Activated CD4-positive, CD25-positive, alpha-beta regulatory T cell treated with anti-CD3 and anti-CD28 coated beads, Interleukin-2, amount 50 U/mL, for 24 hours (primary cell): ENCODE measurements around the gene MAML2.
A peak's percentile ranks its signal among the peaks of the same experiment; 100 is the strongest.

Experiments
- ATAC-seq, 2 donors: fragments of 150-1000 bp; cut with Tn5 transposase; one replicate each; pipeline ENCODE4 v1.10.0; 2021; ENCODE audit warnings: mild to moderate bottlenecking in 1 of 2, moderate library complexity in 1 of 2

The MAML2 gene

DNA sequence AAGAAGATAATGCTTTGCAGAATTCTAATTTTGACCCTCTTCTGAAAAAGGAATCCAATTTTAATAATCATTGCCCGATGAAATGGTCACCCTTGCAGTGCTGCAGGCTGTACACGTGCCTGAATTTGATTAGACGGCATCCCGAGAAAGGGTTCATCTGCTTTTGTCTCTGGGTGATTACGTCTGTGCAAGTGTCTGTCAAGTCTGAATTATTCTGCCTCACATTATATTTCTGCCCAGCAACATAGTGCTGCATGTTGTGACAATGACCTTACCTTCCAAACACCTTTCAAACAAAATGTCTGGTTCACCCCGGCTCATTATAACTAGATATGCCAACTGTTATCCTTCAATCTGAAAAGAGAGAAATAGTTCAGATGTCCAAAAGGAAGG lies 164.1 kb downstream of the MAML2 start:
- no peak for ATAC-seq

DNA sequence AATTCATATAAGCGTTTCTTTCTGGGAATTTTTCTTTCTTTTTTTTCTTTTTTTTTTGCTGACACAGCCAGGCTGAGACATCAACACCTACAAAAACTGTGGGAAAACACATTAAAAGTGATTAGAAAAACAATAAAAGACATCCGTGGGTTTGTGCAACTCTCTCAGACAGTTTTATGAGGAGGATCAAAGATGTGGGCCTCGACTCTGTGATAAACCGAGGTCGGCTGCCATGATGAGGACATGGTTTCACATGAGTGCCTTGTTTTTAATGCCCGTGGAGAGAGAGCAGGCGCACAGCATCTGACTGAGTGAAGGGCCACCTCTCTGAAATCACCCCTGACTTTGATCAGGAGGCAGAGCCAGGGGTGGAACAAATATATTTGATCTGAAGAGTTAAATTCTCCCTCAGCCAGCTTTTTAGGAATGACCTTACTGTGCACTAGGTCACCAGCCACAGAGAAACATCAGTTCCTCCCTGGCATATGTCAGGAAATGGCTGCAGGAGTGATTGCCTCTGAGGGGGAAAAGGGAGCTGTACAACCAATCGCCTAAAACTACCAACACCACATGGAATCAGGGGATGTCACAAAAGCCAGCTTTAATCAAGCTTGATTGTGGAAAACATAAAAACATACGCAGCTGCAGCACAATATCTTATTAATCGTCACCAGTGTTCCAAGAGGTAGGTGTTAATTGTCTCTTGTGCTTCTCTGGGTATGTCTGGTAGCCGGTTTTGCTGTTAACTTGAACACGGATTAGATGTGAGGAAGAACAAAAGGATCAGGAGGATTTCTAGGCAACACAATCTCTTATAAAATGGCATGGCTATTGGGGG lies 164.7 kb downstream of the MAML2 start:
- ATAC-seq: no peak

DNA sequence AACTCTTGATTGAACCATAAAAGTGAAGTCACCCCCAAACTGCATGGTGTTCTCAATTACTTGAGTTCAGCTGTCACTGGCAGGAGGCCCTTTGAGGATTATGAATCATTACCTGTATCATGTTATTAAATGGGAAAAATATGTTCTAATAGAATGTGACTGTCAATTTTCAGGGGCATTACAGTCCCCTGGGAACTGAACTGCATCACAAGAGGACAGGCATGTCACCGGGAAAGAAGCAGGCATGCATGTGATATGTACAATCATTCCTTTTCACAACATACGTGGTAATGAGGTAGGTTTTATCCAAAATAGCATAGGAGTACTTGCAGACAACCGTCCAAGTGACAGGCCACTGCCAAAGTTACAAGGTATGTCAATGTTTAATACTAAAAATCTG lies 165.8 kb downstream of the MAML2 start:
- ATAC-seq: no peak

DNA sequence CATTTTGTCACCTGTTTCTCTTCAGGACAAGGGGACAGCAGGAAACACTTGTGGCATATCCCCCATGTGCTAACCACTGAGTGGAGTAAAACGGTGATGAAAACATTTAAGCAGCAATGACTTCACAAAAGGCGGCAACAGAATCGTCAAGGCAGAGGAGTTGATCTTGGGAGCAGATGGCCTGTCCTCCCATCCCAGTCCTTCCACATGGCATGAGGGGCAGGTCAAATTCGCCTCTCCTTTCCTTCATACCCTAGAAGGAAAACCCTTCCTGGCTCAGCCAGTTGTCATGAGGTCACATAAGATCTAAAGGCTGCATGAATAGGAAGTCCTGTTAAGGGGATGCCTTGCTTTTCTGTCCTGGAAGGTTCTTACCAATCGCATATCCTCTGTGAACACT lies 169.1 kb downstream of the MAML2 start:
- no peak for ATAC-seq

DNA sequence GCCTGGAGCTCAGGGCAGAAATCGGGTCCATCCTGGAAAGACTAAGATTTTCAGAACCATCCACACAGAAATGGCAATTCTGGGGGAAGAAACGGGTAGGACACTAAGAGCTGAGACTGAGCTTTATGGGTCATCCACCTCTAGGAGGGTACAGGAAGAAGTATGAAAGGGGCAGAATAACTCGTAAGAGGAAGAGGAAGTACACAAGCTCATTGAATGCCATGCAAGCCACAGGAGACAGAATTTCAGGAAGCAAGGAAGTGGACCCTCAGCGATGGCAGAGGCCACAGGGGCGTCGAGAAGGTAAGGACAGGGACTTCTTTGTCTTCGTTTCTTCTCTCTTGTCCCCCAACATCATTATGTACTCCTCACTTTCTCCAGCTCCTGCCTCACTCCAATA lies 169.6 kb downstream of the MAML2 start:
- ATAC-seq: no peak

DNA sequence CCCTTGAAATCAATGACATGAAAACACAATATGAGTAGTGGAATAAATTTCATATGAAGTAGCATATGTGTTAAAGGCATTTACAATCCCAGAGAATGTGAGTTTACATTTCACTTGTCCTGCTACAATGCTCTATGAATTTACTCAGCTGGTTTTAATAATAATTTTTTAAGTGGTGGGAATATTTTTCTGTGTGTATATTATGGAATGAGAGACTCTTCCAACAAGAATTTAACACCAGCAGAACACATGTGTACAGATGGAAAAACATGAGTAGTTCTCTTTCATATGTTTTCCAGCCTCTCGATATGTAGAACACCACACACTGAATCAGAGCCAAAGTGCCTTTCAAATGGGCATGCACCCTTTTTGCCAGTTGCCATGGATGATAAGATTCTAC lies 170.4 kb downstream of the MAML2 start:
- ATAC-seq: no peak

DNA sequence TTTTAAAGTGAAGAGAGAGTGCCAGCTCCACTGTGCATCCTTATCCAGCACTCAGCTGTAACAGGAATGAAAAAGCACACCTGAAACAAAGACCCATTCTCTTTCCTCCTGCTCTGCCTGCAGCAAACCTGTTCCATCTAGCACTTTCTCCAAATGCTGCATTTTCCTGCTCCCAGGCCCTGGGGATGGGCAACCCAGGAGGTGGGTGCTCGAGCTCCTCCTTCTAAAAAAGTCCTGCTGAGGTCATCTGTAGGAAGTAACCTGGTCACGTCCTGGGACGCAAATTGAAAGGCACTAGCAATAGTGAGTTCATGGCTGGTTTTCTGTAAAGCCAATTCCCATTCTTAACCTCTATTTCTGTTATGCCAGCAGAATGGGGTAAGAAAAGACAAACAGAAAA lies 173.7 kb downstream of the MAML2 start:
- no peak for ATAC-seq

DNA sequence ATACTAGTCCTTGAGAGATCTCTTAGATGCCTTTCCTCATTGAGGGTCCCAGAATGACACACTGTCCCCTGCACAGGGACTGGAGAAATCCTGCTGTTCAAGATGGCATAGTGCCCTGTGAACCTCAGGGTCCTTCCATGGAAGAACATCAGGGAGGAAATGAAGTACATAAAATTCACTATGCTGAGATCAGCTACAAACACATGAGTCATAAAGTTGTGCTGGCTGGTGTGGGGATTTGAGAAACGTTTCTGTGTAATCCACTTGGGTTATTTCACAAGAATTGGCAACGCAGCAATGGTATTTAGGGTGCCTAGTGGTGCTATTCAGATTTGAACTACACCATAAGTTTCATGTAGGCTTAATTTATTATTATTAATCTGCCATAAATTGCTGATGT lies 174.4 kb downstream of the MAML2 start:
- peak in 1 of 2 donors; percentile 58 for ATAC-seq

DNA sequence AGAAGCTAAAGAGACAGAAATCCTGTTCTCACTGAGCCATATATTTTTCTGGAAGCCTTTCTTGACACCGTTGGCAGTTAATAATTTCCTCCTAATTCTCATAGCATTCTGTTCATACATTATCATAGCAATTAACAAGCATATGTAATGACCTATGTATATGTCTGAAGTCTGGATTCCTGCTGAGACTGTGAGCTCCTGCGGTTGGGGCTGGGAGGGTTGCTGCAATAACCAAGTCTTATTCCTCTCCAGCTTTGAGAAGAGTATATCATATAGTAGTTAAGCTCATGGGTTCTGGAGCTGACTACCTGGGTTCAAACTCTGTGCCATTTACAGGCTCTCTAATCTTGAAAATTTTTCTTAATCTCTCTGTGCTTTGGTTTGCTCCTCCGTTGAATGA lies 175.2 kb downstream of the MAML2 start:
- ATAC-seq: no peak

DNA sequence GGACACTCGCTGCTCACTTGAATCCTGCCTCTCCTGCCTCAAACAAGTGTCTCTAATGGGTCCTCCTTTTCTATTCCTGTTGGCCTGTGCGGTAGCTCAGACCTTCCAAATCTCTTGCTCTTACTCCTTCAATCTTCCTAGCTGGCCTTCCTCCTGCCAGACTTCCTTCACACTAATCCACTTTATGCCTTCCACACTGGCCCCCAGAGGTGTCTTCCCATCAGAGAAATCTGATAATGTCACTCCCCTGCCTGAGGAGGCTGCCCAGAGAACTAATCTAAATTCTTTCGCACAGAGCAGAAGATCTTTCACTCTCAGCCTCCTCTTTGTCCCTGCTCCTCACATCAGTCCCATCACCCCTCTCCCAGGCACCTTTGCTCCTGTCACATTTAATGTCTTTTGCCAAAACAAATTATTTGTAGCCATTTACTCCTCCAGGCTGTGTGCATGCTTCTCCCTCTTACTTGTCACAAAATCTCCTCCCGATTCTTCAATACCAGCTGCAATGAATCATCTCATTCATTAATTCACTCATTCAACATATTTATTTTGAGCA lies 175.7 kb downstream of the MAML2 start:
- ATAC-seq: no peak

DNA sequence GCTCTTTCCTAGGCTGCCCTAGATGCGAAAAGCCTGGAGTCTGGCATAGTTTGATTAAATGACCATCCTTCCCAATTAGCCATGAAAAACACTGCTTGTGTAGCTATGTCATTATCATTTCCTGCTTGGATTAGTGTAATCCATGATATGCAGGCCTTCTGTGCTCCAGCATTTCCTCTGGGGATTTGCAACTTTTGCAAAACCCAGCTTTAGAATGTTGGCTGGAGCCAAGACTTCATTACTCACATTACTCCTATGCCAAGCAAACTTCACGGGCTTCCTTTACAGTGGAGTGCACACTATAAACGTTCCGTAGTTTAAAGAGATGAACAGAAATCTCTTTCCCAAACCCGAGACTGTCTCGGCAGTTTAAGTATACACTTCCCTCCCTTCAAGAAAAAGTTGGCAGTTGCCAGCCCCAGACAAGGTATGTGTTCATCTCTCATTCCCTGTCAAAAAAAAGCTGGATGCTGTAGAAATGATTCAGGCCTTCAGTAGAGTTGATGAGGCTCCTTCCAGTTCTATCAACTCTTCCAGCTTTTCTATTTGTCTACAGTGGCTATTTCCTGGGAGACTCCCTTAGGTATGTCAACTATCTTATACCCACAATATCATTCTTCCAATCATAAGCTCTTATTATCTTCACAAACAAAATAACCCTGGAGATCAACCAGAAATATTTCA lies 180.0 kb downstream of the MAML2 start:
- no peak for ATAC-seq

DNA sequence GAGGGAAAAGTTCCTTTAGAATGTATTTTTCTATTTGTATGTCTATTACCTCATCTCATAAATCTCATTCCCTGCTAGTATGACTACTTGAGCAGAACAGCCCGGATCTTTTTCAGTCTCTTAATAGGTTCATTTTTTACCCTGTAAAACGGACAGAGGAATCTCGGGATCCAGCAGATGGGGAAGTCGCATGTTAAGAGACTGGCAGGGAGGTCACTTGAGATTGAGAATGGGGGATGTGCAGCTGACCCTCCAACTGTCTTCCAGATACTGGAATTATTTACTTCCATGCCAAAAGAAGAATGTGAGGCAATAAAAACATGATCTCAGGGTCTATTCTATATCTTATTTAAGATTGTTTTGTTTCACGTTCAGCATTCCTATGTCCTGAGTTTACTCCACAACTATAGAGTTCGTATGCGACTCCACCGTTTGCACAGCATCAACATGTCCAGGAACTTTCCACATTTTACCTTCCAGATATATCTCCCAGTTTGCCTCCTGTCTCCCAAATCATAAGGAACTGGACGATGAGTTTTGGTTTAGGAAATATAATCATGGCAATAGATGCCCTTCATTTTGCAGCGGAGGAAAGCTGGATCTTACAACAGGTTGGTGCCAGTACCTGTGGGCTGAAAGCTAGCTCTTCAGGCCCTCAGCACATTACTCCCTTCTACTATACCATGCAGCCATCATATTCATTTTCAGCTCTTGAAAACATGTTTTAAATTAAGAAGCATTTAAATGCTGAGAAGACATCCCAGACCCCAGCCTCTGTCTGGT lies 181.5 kb downstream of the MAML2 start:
- ATAC-seq: no peak

DNA sequence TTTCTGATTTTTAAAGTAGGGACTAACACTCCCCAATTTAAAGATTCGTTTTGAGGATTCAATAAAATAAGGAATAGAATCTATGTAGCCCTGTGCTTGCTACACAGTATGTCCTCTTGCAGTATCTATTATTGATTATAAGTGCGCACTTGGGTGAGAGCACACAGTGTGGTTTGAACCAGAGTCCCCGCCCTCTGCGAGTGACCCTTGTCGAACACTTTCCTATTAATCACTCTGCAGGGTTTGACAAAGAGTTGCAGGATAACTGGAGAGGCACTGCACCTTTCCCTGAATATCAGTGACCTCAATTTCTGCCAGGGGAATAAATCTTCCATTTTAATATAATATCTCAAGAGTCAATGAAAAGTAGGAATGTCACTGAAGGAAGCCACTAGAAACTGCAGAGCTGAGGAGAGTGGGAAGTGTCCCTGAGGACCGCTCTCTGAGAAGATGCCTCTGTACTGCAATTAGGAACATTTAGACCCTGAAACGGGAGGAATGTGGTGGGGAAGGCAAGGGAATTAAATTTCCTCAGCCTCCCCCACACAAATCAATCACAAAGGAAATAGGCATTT lies 182.2 kb downstream of the MAML2 start:
- ATAC-seq: no peak

DNA sequence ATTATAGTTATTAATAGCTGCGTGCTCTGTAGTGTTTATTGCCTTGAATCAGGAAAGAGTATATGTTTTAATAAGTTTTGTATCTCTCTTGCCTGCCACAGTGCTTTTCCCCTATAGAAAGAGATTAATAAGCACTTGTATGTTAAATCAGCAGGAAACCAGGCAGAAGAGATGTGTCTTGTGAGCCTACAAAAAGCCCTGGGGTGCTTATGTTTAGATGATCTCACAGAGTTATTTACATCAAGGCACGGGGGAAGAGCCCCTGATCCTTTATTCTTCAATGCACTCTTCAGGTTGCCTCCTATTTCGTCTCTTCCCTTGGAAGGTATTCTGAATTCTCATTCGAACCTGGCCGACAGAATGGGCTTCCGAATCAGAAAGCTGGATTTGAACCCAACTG lies 183.0 kb downstream of the MAML2 start:
- ATAC-seq: no peak

DNA sequence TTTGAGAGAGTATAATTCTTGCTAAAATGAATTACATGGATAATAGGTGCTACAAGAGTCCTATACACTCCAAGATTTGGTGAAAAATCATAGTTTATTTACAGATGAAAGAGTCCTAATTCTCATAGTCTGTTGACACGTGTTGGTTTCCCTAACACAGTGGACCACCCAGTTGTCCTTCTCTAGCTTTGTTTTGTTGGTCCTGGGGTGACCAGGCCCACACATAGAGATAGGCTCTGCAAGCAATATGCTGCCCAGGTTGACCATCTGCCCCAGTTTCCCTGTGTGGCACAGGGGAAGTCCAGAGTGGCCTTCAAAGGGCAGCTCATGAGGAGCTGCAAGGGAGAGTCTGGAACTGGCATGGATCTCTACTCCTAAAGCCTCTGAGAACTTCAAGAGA lies 184.9 kb downstream of the MAML2 start:
- no peak for ATAC-seq

DNA sequence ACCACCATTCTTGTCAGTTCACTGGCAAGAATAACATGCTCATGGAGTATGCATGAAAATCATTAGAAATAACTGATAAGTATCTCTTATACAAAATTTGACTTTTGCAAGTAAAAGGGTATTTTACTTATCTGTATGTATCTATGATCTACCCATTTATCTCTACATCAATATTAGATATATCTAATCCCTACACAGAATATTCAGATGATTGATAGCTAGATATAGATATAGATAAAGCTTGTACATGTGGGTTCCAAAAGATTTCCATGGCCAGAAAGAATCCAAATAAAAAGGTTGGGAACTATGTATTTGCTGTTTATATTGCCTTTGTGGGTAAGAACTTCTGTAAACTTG lies 185.5 kb downstream of the MAML2 start:
- no peak for ATAC-seq

DNA sequence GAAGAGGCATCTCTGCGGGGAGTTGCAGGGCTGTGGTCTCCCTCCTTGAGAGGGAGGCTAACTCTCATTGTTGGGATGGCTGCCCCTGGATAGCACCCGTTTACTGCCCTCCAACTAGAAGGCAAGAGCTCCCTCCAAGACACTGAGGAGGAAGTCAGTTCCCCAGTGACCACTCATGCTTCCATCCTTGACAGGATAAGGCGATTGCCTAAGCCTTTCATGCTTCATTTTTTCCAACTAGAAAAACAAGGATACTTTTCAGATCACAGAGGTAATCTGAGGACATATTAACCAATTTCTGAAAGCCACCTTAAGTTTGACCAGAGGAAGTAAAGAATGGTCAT lies 186.6 kb downstream of the MAML2 start:
- no peak for ATAC-seq

DNA sequence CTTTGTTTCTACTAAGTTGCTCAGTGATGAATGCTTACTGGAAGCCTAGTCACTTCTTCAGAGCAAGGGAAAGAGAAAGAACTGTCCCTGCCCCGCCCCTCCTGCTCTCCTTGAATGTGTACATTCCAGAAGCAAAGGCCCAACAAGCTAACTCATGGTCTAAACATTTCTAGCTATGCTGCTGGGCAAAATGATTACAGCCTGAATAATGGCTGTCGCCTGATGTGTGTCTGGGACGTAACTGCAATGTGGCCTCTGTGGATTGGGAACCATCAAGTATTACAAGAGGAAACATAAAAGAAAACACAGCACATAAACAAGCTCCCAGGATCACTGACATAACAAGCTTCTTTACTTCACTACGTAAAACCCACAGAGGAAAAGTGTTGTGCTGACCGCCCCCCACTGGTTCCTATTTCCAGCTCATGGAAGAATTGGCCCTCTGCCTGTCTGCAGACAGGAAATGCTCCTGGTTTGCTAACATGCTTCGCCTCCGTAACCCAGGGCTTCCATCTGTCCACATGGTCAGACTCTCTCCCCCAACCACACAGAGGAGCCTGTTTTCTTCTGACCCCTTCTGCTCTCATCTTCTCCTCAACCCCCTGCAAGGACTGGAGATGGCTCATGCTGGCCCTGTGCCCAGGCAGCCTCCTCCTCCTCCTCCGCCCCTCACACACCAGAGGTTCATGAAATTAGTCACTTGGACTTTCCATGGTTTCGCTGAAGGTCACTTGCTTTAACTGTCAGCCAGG lies 187.2 kb downstream of the MAML2 start:
- peak; percentile 73 to 79 for ATAC-seq

DNA sequence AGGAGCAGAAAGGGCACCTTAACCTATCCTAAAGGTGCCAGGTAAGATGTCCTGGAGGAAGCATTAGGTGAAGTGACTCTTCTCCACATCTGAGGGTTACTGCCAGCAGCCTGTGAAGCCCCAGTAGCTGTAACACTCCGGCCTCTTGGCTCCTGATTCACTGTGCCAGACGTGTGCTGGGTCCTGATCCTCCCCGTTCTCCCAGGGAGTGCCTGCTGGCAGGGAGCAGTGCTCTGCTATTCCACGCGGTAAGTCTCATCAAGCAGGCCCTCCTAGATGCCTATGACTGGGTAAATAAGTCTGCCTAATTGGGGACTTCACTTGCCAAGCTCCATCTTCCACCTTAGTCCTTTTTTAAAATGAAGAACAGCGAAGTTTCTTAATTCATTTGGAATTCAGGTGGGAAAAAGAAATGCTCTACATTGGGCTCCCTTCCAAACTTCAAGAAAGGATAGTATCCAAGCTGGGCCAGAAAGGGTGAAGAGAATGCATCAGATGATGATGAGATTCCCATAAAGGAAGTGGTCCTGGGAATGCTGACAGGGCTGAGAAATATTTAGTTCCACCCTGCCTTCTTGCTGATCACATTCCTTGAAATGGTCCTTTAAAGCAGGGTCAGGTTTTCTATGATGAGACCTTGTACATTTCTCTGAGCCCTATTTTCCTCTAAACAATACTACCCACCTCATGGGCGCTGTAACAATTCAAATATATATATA lies 188.0 kb downstream of the MAML2 start:
- no peak for ATAC-seq

DNA sequence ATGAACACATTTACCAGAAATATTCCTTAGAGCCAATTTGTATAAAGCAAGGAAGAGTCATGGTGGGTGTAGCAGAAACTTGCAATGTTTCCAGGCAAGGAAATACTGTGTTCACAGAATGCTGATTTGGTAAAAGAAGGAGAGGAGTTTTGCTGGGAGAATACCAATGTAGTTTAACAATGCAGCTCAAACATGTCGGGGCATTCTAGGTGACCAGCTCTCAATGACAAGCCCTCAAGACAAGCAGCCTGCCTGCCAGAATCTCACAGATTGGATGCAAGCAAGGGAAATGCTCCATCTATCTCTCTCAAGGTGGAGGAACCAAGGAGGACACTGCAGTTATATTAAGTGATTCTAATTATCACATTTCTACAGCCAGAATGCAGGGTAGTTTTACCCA lies 190.4 kb downstream of the MAML2 start:
- ATAC-seq: no peak

DNA sequence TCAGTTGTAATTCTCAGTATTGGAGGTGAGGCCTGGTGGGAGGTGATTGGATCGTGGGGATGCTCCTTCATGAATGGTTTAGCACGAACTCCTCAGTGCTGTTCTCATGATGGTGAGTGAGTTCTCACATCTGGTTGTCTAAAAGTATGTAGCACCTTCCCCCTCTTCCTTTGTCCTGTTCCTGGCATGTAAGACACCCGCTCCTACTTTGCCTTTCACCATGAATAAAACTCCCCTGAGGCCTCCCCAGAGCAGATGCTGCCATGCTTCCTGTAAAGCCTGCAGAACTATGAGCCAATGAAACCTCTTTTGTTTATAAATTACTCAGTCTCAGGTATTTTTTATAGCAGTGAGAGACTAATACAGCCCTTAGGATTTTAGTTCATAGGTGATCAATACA lies 191.5 kb downstream of the MAML2 start:
- no peak for ATAC-seq

DNA sequence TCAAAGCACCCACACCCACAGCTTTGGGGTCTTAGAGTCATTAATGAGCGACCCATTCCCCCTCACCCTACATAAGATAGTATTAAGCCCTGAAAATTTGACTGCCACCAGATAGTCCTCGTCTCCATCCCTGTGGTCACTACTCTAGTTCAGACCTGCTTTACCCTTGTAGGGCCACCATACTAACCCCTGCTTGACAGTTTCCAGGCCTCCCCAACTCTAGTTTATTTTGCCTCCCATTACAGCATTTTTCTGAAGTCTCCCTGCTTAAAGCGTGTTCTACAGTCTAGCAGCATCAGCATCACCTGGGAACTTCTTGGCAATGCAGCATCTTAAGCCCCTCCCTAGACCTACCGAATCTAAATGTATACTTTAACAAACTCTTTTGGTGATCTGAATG lies 192.4 kb downstream of the MAML2 start:
- ATAC-seq: no peak
